ENCODE data around the gene MAPKBP1. TPM values are rescaled to one million over a fixed set of nuclear protein-coding genes. Genes with fewer than 3 reads are reported as not detected.

MAPKBP1 gene
- total and polyA plus RNA-seq, 2 of the 13 experiments (the other 11 are each of a cell fraction or from before 2014, with no cell fraction given) = 3.0 to 7.3 TPM

DNA sequence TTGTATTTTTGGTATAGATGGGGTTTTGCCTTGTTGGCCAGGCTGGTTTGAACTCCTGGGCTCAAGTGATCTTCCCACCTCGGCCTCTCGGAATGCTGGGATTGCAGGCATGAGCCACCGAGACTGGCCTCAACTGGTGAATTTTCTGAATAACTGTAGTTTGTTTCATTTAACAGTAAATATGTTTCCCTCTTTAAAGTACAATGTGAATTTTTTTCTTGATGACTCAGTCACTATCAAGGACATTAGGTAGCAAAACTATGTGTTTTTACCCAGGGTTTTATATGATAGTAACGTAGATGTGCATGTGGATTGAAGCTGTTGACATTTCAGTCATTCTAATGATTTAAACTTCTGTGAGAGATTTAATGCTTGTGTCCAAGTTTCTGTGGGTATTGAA lies 40.2 kb upstream of the MAPKBP1 start (continued):
- TF ChIP-seq ZNF318 (CRISPR knock-in tag; IDR thresholded peaks at IDR 0.05) = no peak

GRCh38 chr15:41735046-41735445 lies 39.2 kb upstream of the MAPKBP1 start:
- H3K9ac ChIP-seq (ENCODE audit: insufficient read depth, low read depth, low read length) = no peak overlapping the region
- CTCF ChIA-PET (ENCODE audit: low intra/inter-chr PET ratio, low total read pairs) = no interaction called here
- no peaks in the 10 kb centered on the region for H3K9me3 ChIP-seq (ENCODE audit: low read length)
- H3K27ac ChIP-seq (ENCODE audit: extremely low read length, insufficient read depth, low read length) = no peak overlapping the region
- DNase-seq (ENCODE audit: low spot score) (no peak), FAIRE-seq (no peak), ATAC-seq (no peak)
- H3K27me3 ChIP-seq (ENCODE audit: control insufficient read depth in 1 of 2, insufficient read depth in 2 of 2, low read length in 2 of 2) = no peaks in the 10 kb centered on the region
- no peaks in the 10 kb centered on the region for H3K79me2 ChIP-seq (ENCODE audit: insufficient read depth, low read length)
- H3K4me1 ChIP-seq (ENCODE audit: insufficient read depth, low read length) = no peaks in the 10 kb centered on the region
- in situ Hi-C loops (cut with HindIII; ENCODE audit: extremely low pct_ligation_motif_present, low pct_unique_long_range_greater_than_20kb) (no loop called here), intact Hi-C loops (cut with micrococcal nuclease; ENCODE audit: unreplicated experiment) (no loop called here)
- no peak overlapping the region for H3K4me2 ChIP-seq (ENCODE audit: low read depth, low read length)
- H3K36me3 ChIP-seq (replicated peaks in 1 of 2; ENCODE audit: control insufficient read depth in 1 of 2, insufficient read depth in 2 of 2, low read length in 2 of 2) = peaks cover 12 to 48% of the 10 kb centered on the region in 2 experiments
- no peak overlapping the region for H2AFZ ChIP-seq (ENCODE audit: low read length)
- POLR2A ChIA-PET = no interaction called here
- no peaks in the 10 kb centered on the region for H4K20me1 ChIP-seq (ENCODE audit: insufficient read depth, low read length)
- 92% methylated on average over 4 of the region's 4 CpGs for WGBS (ENCODE audit: low lambda C conversion rate)
- BruUV-seq (replicated peaks) = no TSS peak
- no peak overlapping the region for H3K4me3 ChIP-seq (replicated peaks in 1 of 3; ENCODE audit: insufficient read depth in 1 of 3, low read depth in 2 of 3, low read length in 3 of 3)
- TF ChIP-seq ZNF496 (CRISPR knock-in tag; IDR thresholded peaks at IDR 0.05; ENCODE audit: insufficient replicate concordance) (no peak), SNAPC2 (CRISPR knock-in tag; IDR thresholded peaks at IDR 0.05) (no peak), SATB2 (CRISPR knock-in tag; IDR thresholded peaks at IDR 0.05) (no peak), ZMYM4 (CRISPR knock-in tag; IDR thresholded peaks at IDR 0.05) (no peak), RFXAP (CRISPR knock-in tag; IDR thresholded peaks at IDR 0.05; ENCODE audit: borderline replicate concordance) (no peak), PBX2 (CRISPR knock-in tag; IDR thresholded peaks at IDR 0.05) (no peak), ZNF792 (CRISPR knock-in tag; IDR thresholded peaks at IDR 0.05) (no peak), ZNF333 (CRISPR knock-in tag; IDR thresholded peaks at IDR 0.05; ENCODE audit: borderline replicate concordance) (no peak), ZNF709 (CRISPR knock-in tag; IDR thresholded peaks at IDR 0.05) (no peak), MED8 (CRISPR knock-in tag; IDR thresholded peaks at IDR 0.05; ENCODE audit: insufficient replicate concordance) (no peak)
- TF ChIP-seq, protein P1, sequence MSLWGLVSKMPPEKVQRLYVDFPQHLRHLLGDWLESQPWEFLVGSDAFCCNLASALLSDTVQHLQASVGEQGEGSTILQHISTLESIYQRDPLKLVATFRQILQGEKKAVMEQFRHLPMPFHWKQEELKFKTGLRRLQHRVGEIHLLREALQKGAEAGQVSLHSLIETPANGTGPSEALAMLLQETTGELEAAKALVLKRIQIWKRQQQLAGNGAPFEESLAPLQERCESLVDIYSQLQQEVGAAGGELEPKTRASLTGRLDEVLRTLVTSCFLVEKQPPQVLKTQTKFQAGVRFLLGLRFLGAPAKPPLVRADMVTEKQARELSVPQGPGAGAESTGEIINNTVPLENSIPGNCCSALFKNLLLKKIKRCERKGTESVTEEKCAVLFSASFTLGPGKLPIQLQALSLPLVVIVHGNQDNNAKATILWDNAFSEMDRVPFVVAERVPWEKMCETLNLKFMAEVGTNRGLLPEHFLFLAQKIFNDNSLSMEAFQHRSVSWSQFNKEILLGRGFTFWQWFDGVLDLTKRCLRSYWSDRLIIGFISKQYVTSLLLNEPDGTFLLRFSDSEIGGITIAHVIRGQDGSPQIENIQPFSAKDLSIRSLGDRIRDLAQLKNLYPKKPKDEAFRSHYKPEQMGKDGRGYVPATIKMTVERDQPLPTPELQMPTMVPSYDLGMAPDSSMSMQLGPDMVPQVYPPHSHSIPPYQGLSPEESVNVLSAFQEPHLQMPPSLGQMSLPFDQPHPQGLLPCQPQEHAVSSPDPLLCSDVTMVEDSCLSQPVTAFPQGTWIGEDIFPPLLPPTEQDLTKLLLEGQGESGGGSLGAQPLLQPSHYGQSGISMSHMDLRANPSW (CRISPR knock-in tag; IDR thresholded peaks at IDR 0.05; ENCODE audit: borderline replicate concordance) = no peak
